Caco-2 (cell line): Measurements from ENCODE around the gene DOP1B. TPM values are rescaled to one million over a fixed set of nuclear protein-coding genes. Genes with fewer than 3 reads are reported as not detected.

Source experiments
- BruUV-seq: library from RNA; stranded (reverse); fragments of 400-500 nt; replicated peaks from 2 replicates; lab custom pipeline; 2021; lab: Mats Ljungman, UMichigan
- CTCF ChIA-PET: fragments of 300-600 bp; sonication (Branson Sonifier 250); formaldehyde crosslinking; loops from one replicate; lab custom pipeline; 2022; ENCODE audit warnings: antibody characterized with exemption; lab: Charles Lee
- POLR2A ChIA-PET: fragments of 300-600 bp; sonication (Branson Sonifier 250); formaldehyde crosslinking; loops from one replicate; lab custom pipeline; 2022; ENCODE audit warnings: antibody characterized with exemption; lab: Charles Lee
- DNase-seq, 2 experiments: peaks; one replicate each; pipeline versions ENCODE4 v3.0.0 to v3.0.0-alpha.2; 2020 to 2022
- H3K27me3 ChIP-seq: replicated peaks from 2 replicates; pipeline ENCODE4 v1.6.0; 2011; ENCODE audit warnings: low read length; ENCODE audit not compliant: control insufficient read depth, insufficient read depth
- H3K36me3 ChIP-seq: 2 replicates; pipeline ENCODE4 v1.5.1; 2011; ENCODE audit warnings: low read length; ENCODE audit not compliant: control insufficient read depth, insufficient read depth
- H3K4me1 ChIP-seq: fragments of 250-450 bp; sonication (Bioruptor Pico); 2 replicates; pipeline ENCODE4 v1.5.1; 2020; ENCODE audit warnings: mild to moderate bottlenecking
- H3K4me3 ChIP-seq: 2 replicates; pipeline ENCODE4 v1.5.1; 2011; ENCODE audit warnings: low read depth, mild to moderate bottlenecking, control low read depth, low read length
- H3K9me3 ChIP-seq: fragments of 250-450 bp; sonication (Bioruptor Pico); 2 replicates; pipeline ENCODE4 v1.5.1; 2020; ENCODE audit warnings: mild to moderate bottlenecking, moderate library complexity
- H3K27ac Mint-ChIP-seq: one replicate; pipeline ENCODE4 v1.8.0; 2022; ENCODE audit warnings: mixed read lengths; ENCODE audit not compliant: unreplicated experiment
- H3K27me3 Mint-ChIP-seq: one replicate; pipeline ENCODE4 v1.8.0; 2022; ENCODE audit warnings: mixed read lengths; ENCODE audit not compliant: insufficient read depth, unreplicated experiment
- H3K36me3 Mint-ChIP-seq: one replicate; pipeline ENCODE4 v1.8.0; 2022; ENCODE audit warnings: mild to moderate bottlenecking, mixed read lengths; ENCODE audit not compliant: insufficient read depth, unreplicated experiment
- H3K4me1 Mint-ChIP-seq: one replicate; pipeline ENCODE4 v1.8.0; 2022; ENCODE audit warnings: low read depth, mixed read lengths; ENCODE audit not compliant: unreplicated experiment
- H3K4me3 Mint-ChIP-seq: one replicate; pipeline ENCODE4 v1.8.0; 2022; ENCODE audit warnings: mild to moderate bottlenecking, moderate library complexity, mixed read lengths; ENCODE audit not compliant: unreplicated experiment
- H3K9me3 Mint-ChIP-seq: one replicate; pipeline ENCODE4 v1.8.0; 2022; ENCODE audit warnings: mixed read lengths; ENCODE audit not compliant: unreplicated experiment
- intact Hi-C: fragments of 100-400 bp; cut with micrococcal nuclease; formaldehyde crosslinking; loops from one replicate; pipeline ENCODE4 v1.10.0; 2022; ENCODE audit not compliant: unreplicated experiment
- total RNA-seq: library from RNA; stranded (reverse); gene quantifications from 2 replicates; pipeline ENCODE4 v1.2.3, GENCODE V29; 2022
- TF ChIP-seq, protein P1 (sequence below), 2 experiments: fragments of 200-600 bp in 1 of 2; IDR thresholded peaks; 1 replicate in 1 of 2; 2 replicates in 1 of 2; pipeline versions ENCODE4 v1.5.1 to v1.8.0; 2011 to 2022; ENCODE audit warnings: antibody characterized with exemption in 1 of 2, control low read depth in 1 of 2, inconsistent platforms in 1 of 2, low read depth in 1 of 2, low read length in 1 of 2, mild to moderate bottlenecking in 1 of 2, moderate library complexity in 1 of 2; ENCODE audit not compliant: insufficient read depth in 1 of 2, severe bottlenecking in 1 of 2, unreplicated experiment in 1 of 2

Gene DOP1B
- total RNA-seq, 1 experiment from 2014 or later = 15.9 TPM

DNA sequence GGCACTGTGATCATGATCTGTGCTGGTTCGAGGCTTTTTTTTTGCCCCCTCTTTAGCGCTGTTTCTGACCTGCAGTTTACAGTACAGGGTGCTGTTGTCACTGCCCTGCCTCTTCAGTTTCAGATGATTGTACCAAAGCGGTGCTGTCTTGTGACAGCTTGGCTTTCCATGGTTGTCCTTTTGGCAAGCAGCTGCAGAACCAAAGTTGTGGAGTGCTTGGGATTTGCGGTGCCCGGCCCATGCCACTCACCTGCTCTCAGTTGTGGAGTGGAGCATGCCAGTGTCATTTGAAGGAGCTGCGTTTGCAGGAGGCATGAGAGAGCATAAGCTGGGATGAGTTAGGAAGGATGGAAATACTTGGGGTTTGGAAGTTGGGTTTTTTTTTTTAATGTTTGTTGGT is 48.4 kb downstream of the DOP1B start:
- no peaks in the 10 kb centered on the region for H3K9me3 Mint-ChIP-seq
- CTCF ChIA-PET = no interaction called here

DNA sequence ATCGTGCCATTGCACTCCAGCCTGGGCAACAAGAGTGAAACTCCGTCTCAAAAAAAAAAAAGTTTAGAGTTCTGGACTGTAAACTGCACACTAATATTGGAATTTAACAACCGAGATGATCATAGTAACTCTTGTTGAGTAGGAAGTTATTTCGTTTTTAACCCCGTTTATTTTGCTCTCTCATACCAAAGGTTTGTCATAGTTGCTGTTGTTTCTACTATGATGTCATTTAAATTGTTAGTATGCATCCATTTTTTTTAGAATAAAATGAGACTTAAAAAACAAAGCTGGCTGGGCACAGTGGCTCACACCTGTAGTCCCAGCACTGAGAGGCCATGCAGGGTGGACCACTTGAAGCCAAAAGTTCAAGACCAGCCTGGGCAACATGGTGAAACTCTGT is 49.3 kb downstream of the DOP1B start:
- peaks cover 43% of the 10 kb centered on the region for H3K4me1 Mint-ChIP-seq
- H3K9me3 Mint-ChIP-seq = no peaks in the 10 kb centered on the region
- H3K4me3 Mint-ChIP-seq = no peak overlapping the region
- H3K36me3 Mint-ChIP-seq = peaks cover 9% of the 10 kb centered on the region
- Histone ChIP-seq H3K36me3 (no peaks in the 10 kb centered on the region), H3K4me3 (no peak overlapping the region), H3K27me3 (no peaks in the 10 kb centered on the region), H3K9me3 (no peaks in the 10 kb centered on the region), H3K4me1 (peaks cover 48% of the 10 kb centered on the region)
- TF ChIP-seq, protein P1, sequence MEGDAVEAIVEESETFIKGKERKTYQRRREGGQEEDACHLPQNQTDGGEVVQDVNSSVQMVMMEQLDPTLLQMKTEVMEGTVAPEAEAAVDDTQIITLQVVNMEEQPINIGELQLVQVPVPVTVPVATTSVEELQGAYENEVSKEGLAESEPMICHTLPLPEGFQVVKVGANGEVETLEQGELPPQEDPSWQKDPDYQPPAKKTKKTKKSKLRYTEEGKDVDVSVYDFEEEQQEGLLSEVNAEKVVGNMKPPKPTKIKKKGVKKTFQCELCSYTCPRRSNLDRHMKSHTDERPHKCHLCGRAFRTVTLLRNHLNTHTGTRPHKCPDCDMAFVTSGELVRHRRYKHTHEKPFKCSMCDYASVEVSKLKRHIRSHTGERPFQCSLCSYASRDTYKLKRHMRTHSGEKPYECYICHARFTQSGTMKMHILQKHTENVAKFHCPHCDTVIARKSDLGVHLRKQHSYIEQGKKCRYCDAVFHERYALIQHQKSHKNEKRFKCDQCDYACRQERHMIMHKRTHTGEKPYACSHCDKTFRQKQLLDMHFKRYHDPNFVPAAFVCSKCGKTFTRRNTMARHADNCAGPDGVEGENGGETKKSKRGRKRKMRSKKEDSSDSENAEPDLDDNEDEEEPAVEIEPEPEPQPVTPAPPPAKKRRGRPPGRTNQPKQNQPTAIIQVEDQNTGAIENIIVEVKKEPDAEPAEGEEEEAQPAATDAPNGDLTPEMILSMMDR (IDR thresholded peaks at IDR 0.05; ENCODE audit: insufficient read depth in 1 of 2, low read depth in 1 of 2, low read length in 1 of 2, severe bottlenecking in 1 of 2, unreplicated experiment in 1 of 2) = no peak
- intact Hi-C loops = no loop called here
- POLR2A ChIA-PET = no interaction called here
- CTCF ChIA-PET = no interaction called here
- no peak overlapping the region for H3K27ac Mint-ChIP-seq
- DNase-seq = no peak
- H3K27me3 Mint-ChIP-seq = no peaks in the 10 kb centered on the region
- BruUV-seq = no TSS peak

More for the DNA sequence above, 48.4 kb downstream of the DOP1B start:
- intact Hi-C loops = no loop called here
- H3K27me3 ChIP-seq = no peaks in the 10 kb centered on the region
- Mint-ChIP-seq H3K4me1 (peaks cover 36% of the 10 kb centered on the region), H3K36me3 (peaks cover 10% of the 10 kb centered on the region), H3K4me3 (no peak overlapping the region), H3K27ac (peak overlapping the region; percentile 59), H3K27me3 (no peaks in the 10 kb centered on the region)
- TF ChIP-seq, protein P1 (IDR thresholded peaks at IDR 0.05; ENCODE audit: insufficient read depth in 1 of 2, low read depth in 1 of 2, low read length in 1 of 2, severe bottlenecking in 1 of 2, unreplicated experiment in 1 of 2) = no peak
- peaks cover 39% of the 10 kb centered on the region for H3K4me1 ChIP-seq
- BruUV-seq = no TSS peak
- no peaks in the 10 kb centered on the region for H3K9me3 ChIP-seq
- POLR2A ChIA-PET = no interaction called here
- no peaks in the 10 kb centered on the region for H3K36me3 ChIP-seq
- no peak overlapping the region for H3K4me3 ChIP-seq
- no peak for DNase-seq

Other genes with a start within 250 kb of the DOP1B start
- 24.3 and 28.8 TPM in 2 replicates for gene SETD4, start 96.3 kb upstream of the DOP1B start, total RNA-seq
- gene CBR1, start 86.8 kb upstream of the DOP1B start, total RNA-seq = 41.1 and 45.0 TPM in 2 replicates
- gene CBR3, start 21.7 kb upstream of the DOP1B start, total RNA-seq = 0.46 TPM in 1 of 2 replicates, not detected in the other
- gene MORC3, start 163.4 kb downstream of the DOP1B start, total RNA-seq = 21.6 and 23.3 TPM in 2 replicates
- 16.4 and 18.7 TPM in 2 replicates for gene CHAF1B, start 228.6 kb downstream of the DOP1B start, total RNA-seq